GM19328 (cell line): ENCODE measurements around the gene LRFN2.

Experiments
- ATAC-seq: cut with Tn5 transposase; IDR thresholded peaks from one replicate; pipeline ENCODE4 v1.9.1; 2021; ENCODE audit warnings: mild to moderate bottlenecking, moderate library complexity; ENCODE audit not compliant: unreplicated experiment

LRFN2 gene

DNA sequence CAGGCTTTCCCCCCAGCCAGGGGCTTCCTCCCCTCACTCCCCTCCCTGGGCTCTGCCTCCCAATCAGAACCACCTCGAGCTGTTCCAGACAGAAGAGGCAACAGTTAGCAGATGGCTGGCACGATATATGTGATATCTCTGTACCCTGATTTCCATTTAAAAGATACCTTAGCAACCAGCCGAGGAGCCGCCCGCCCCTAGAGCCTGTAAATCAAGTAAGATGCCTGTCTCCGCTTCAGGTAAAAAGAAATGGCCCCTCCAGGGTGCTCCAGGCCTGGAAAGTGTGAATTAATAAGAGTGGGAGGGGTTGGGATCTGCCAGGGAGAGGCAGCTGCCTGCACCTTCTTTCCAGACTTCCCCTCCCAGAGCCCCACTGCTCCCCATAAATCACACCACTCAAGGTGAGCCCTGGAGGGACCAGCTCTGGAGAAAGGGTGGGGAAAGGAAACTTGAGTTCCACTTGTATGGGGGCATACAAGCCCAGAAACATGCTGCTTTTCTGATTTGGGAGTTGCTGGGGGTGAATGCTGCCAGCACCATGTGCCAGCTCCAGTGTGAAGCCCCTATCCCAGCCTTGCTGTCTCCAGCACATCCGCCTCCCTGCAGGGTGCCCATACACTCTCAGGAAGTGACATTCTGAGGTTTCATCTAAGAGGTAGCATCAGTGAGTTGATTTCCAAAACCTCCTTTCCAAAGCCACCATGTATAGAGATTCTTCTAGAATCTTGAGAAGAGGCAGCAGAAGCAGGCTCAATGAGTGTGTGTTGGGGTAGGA lies 148.0 kb downstream of the LRFN2 start:
- ATAC-seq, result no peak

GRCh38 chr6:40438246-40438887 lies 148.8 kb downstream of the LRFN2 start:
- ATAC-seq, result no peak

- no peak for ATAC-seq
Measured at GRCh38 chr6:40437631-40438030, 149.5 kb downstream of the LRFN2 start.

DNA sequence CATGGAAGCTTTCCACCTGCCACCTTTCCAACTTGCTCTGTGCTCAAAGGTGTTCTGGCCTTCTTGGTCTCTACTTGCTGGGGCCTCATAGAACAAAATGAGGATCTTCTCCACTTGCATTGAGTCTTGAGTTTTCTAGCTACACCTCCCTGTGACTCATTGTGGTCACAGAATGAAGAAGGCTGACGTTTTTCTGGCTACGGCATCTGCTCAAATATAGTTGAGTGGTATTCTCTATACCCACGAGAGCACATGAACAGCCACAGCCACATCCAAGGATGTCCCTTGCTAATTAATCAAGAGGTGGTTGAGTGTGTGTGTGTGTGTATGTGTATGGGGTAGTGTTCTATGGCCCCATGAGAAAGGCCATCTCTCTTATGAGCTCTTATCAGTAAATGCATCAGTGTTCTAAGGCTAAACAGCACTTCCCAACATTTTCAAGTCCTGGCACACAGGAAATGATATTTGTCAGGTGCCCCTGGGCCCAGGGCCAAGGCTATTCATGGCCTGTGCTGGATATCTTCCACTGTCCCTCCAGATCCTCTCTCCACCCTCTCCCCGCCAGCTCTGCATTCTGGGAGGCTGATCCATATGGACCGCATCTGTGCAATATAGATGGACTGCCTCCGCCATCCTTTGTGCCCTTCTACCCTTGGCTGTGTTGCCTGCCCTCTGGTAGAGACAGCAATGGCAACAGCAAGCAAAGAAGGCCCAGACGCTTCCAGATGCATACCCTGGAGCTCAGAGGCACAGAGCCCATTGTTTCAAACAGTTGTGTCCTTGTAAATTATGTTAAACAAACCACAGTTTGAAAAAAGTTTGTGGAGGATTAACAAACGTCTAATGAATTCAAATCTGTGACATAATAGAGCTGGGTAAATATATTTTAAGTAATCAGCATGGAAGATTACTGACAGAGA lies 150.2 kb downstream of the LRFN2 start:
- ATAC-seq, result no peak

- no peak for ATAC-seq
Measured at GRCh38 chr6:40432982-40433381, 154.2 kb downstream of the LRFN2 start.

DNA sequence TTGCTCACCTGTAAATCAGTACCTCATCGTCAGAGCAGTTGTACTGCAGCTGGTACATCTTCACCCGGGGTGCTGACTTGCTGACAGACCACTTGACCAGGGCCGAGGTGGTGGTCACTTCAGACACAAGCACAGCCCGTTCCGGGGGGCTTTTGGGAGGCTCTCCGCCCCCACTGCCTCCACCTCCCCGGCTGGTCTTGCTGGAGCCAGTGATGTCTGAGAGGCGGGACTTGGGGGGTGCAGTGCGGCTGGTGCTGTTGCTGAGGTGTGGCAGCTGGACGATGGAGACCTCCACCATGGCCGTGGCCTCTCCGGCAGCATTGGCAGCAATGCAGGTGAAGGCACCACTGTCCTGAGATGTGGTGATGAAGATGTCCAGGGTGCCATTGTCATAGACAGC lies 155.5 kb downstream of the LRFN2 start:
- ATAC-seq, result no peak

GRCh38 chr6:40427196-40427595 lies 160.0 kb downstream of the LRFN2 start:
- ATAC-seq, result no peak

- no peak for ATAC-seq
Measured at GRCh38 chr6:40426346-40427066, 160.7 kb downstream of the LRFN2 start.

DNA sequence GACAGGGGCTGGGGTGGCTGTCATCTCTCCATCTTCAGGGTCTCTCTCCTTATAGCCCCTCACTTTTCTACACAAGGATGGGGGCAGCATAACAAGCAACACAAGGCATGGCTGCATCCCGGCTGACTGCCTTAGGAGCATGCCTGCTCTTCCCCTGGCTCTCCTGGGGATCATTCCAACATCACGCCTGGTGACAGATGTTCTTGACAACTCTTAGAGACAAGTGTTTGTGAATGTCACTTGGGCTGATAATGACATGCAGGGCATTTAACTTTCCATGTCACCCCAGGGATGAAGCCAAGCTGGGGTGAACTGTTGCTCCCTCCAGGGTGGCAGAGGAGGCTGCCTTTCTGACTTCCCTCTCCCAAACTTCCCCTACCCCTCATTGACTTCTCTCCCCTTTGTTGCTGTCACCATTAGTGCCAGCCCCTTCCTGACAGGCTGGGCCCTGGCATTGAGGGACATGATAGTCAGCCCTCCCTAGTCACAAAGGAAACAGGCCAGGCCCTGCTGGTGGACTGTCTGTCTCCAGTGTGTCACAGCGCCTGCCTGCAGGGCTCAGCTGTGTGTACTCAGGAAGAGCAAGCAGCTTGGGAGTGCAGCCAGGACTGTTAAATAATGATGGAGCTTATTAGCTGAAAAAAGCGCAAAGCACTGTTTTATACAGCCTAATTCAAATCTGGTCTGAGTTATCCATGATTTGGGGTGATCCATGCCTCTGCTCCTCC lies 161.8 kb downstream of the LRFN2 start:
- no peak for ATAC-seq

GRCh38 chr6:40422046-40422445 lies 165.1 kb downstream of the LRFN2 start:
- no peak for ATAC-seq

DNA sequence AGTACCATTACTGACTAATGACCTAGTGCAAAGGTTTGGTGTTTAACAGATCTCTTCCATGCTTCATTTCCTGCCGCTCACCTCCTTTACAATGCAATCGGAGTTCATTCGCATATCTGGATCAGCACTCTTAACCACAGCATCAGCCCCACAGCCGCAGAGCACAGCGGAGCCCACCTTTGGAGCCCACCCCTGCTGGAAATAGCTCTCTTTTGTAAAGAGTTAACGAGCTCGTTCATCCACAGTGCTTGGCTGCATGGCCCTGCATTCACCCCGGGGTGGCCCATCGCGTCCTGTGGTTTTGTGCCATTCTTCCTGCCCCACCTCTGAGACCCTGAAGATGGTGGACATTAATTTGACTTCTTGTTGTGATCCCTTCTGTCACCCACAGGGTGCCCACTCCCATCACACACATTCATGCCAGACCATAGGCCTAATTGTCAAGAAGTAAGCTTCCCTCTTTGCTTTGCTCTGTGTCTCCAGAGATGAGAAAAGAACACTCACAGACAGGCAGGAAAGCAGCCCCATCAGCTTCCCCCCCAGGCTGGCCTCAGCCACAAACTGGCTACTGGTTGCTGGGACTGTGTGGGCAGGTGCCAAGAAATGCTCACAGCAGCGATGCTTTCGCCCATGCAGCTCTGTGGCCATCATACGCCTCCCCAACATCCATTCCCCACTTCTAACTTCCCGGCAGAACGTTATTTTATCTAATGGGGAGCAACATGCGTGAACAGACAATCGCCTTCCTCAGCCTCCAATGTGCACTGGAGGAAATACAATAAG lies 167.0 kb downstream of the LRFN2 start:
- ATAC-seq, result no peak

DNA sequence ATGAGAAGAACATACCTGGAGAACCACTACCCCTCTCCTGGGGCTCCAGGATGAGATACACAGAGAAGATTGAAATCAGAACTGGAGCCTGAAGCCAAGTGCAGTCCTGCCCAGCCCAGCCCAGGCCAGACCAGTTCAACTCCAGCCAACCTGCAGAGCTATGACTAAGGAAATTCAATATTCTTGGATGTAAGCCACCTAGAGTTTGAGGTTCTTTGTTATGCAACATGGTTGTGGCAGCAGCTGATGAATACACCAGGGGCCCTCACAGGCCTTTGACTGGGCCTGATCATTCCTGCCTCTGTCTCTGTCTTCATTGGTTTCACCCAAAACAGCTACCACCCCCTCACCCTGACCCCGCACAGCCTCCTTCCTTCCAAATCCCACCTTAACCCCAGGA lies 167.8 kb downstream of the LRFN2 start:
- no peak for ATAC-seq

DNA sequence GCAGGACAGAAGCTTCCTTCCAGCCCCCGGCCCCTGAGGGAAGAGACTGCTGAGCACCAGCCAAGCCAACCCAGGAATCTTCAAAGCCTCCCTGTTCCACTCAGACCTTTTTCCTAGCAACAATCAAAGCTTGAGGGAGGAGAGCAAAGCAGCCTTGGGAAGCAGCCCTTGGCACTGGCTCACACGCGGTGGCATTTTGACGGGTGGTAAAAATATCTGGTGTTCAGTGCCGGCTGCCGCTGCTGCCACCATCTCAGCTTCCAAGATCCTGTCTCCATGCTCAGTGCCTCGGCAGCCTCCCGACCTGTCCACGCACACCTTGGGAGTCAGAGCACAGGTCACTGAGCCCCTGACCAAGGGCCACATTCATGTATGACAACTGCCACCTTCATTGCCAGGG lies 170.1 kb downstream of the LRFN2 start:
- ATAC-seq, result no peak

DNA sequence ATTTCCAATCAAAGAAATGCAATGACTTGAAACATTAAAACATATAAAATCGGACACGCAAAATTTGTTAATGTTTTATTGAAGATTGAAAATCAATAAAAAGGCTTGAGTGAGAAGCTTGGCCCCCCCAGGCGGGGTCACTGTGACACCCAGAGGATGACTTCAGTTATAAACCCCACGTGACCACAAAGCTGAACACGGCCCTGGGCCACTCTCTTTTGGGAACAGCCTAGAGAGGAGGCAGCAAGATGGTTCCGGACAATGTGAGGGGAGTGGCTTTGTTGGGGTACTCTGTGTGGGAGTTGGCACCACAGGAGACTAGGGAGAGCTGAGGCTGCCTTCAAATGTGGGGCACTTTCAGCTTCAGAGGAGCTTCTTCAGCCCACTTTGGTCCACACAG lies 172.5 kb downstream of the LRFN2 start:
- no peak for ATAC-seq

GRCh38 chr6:40413239-40413638 lies 173.9 kb downstream of the LRFN2 start:
- no peak for ATAC-seq

DNA sequence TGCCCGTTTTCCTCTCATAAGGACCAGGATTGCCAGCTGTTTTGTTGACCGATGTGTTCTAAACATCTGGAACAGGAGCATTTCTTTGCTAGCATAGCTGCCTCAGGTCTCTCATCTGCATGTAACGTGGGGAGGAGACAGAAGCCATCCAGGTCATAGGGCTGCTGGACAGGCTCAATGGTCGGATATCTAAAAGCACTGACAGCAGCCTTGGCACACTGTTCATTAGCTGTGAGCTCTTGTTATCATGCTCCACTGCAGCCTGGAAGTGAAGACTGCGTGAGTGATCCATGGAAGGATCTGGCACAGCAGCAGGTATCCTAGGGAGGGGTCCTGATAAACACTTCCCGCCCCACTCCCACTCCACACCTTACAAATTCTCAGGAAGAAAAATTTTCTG lies 175.3 kb downstream of the LRFN2 start:
- ATAC-seq, result no peak

DNA sequence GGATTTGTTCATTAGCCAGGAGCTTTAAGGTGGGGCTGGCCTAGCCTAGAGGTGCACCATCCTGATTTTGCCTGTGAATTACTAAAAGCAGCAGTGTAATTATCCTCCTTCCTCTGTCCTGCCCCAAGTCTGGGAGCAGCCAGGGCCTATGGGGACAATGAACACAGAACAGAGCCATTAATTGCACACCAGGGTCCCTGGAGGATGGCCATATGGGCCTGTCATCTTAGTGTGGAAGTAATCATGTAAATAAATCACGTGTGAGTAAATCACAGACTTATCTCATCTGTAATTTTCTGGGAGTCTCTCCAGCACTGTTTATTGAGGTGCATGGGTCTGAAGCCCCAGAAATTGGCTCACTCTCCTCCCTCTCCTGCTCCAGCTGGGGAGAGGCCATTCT lies 176.3 kb downstream of the LRFN2 start:
- no peak for ATAC-seq

GRCh38 chr6:40409716-40410397 lies 177.3 kb downstream of the LRFN2 start:
- ATAC-seq, result no peak
